Ecto neural progenitor cell (in vitro differentiated cells): ENCODE measurements around the gene ZNF552.
A peak's percentile ranks its signal among the peaks of the same experiment; 100 is the strongest.

Source experiments
- DNase-seq: peaks from one replicate; pipeline ENCODE4 v3.0.0-alpha.2; 2018; ENCODE audit warnings: low spot score

The ZNF552 gene

DNA sequence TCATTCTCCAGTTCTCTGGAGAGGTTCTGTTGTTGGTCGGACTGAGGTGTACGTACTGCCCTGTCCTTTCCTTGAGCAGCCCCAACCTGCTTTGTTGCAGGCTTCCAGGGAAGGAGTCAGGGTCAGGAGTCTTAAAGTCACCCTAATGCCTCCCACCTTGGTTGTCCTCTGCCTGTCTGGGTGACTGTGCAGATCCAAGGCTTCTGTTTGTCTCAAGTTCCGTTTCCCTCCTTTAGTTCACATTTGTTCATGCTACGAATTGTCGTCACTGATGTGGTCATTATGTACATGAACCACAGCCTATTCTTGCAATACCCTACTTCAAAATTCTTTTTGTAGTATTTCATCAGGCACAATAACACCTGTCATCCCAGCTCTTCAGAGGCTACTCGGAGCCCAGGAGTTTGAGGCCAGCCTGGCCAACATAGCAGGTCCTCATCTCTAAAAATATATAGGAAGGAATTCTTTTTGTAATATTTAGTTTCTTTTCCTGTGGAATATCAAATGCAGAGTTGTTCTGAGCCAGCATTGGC, 37.9 kb downstream of the ZNF552 start:
- no peak for DNase-seq

DNA sequence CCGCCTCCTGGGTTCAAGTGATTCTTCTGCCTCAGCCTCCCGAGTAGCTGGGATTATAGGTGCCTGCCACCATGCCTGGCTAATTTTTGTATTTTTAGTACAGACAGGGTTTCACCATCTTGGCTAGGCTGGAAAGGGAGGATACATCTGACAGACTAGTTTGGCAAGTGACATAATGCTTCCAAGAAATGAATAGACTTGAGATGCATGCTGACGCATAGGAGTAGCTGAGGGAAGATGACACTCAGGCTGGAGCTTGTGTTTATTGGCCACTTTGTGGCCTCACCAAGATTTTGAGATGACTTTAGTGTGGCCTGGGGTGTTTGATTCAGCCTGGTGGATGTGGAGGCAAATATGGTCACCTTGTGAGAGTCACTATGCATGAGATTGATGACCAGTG, 41.2 kb downstream of the ZNF552 start:
- DNase-seq: no peak

- no peak for DNase-seq
Observed at GRCh38 chr19:57771417-57771816, 43.3 kb downstream of the ZNF552 start.

DNA sequence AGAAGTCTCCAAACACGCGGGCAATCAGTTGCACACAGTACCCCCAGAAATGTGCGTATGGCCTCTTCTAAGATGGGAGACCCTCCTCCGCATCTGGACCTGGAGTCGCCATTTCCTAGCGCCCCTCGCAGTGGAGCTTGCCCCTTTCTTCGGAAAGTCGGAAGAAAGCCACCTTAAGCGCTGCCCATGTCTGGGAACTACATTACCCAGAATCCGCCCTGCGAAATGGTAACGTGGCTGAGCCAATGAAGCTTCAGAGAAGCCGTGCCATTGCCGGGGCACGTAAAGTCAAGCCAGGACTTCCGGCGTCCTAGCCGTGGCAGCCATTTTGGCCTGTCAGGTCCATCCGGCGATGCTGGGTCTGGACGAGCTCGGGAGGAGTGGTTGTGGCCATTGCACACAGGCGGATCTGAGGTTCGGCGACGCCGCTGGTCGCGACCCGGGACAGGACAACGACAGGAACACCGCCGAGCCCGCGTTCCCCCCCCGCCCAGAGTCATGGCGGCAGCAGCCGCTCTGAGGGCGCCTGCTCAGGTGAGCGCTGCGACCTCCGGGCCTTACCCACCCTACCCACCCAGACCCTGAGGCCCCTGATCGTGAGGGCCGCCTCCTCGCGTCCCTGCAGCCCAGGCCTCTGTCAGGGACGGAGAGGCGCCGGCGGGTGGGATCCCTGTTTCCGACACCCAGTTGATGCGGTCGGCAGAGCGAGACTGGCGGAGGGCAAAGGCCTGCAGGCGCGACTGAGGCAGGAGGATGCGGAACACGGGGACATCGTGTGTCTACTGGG, 45.2 kb downstream of the ZNF552 start, which contains the start of gene ZNF586:
Gene ZNF586, plus strand, starts transcription at position 332 of the 787 bp plus-strand sequence. Its CDS starts 167 bp downstream, at position 499.
- DNase-seq: peak; percentile 90

DNA sequence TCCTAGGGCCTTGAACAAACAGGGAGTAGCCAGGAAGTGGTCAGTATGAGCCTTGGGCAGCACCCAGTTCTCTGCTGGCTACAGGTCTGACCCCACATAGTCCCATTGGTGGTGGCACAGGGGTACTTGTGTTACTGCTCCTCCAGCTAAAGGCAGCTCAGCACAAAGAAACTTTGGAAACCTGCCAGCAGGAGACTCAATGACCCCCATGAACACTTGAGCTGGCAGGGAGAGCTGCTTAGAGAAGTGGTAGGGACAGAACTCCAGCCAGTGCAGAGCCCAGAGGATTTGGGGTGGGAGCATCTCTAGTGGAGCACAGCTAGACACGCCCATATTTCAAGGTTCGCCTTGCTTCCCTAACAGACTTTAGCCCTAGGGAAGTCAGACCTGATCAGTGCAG, 55.6 kb downstream of the ZNF552 start:
- no peak for DNase-seq

- no peak for DNase-seq
Observed at GRCh38 chr19:57757941-57758340, 56.8 kb downstream of the ZNF552 start.
